Muscle of leg (tissue), 11 donors: ENCODE data around the gene CHIT1. TPM values are rescaled to one million over a fixed set of nuclear protein-coding genes. Genes with fewer than 3 reads are reported as not detected.

Experiments used
- DNase-seq: peaks from one replicate; pipeline ENCODE4 v3.0.0; 2013
- H3K27ac ChIP-seq: one replicate; pipeline ENCODE4 v1.5.1; 2013; ENCODE audit warnings: mild to moderate bottlenecking, low read length, control low read depth
- H3K27me3 ChIP-seq: one replicate; pipeline ENCODE4 v1.6.1; 2013; ENCODE audit warnings: low read length; ENCODE audit not compliant: control insufficient read depth, insufficient read depth
- H3K36me3 ChIP-seq: one replicate; pipeline ENCODE4 v1.6.1; 2013; ENCODE audit warnings: low read length; ENCODE audit not compliant: control insufficient read depth, insufficient read depth
- H3K4me1 ChIP-seq: one replicate; pipeline ENCODE4 v1.6.1; 2013; ENCODE audit warnings: low read length; ENCODE audit not compliant: control insufficient read depth, insufficient read depth
- H3K4me3 ChIP-seq: one replicate; pipeline ENCODE4 v1.5.1; 2013; ENCODE audit warnings: low read length, control low read depth
- H3K9me3 ChIP-seq: replicated peaks from 2 replicates; pipeline ENCODE4 v1.6.1; 2013; ENCODE audit warnings: low read depth, low read length; ENCODE audit not compliant: control insufficient read depth
- whole genome bisulfite sequencing: methylation state at CpG from one replicate; pipeline ENCODE4 v1.1.5; 2013; ENCODE audit warnings: missing lambda C conversion rate; ENCODE audit not compliant: insufficient coverage; 5-methylcytosine and 5-hydroxymethylcytosine counted together
- polyA plus RNA-seq, 8 donors: library from polyadenylated mRNA; unstranded; fragments of 120-200 nt; gene quantifications; one replicate each; pipeline versions ENCODE4 v1.2.1 to v1.2.3, GENCODE V29; 2013; ENCODE audit warnings: inconsistent platforms in 1 of 8, low replicate concordance in 1 of 8; ENCODE audit not compliant: insufficient read length in 8 of 8, insufficient read depth in 1 of 8
- total RNA-seq: library from RNA; stranded (reverse); fragments of 120-200 nt; gene quantifications from one replicate; pipeline ENCODE4 v1.2.4, GENCODE V29; 2013

CHIT1 gene
- total and polyA plus RNA-seq, 9 donors, result 0.09 to 1.5 (median 0.57) TPM

DNA sequence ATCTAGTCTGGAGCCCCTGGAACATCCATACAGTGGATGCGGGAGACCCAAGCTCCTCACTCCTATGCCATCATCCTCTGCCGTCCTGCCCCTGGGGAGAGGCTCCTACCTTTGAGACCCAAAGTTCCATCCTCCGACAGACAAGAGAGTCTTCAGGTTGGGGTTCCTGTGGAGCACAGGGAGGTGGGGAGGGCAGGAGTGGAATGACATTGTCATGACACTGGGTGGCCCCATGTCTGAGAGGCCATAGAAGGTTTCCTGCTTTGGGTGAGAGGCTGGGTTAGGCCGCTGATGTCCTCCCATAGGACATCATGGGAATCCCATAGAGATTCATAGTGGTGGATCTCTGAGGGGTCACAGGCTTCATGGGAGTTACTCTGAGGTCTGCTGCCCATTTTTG, 45.0 kb downstream of the CHIT1 start:
- no peaks in the 10 kb centered on the region for H3K36me3 ChIP-seq
- DNase-seq, result no peak
- no peaks in the 10 kb centered on the region for H3K27me3 ChIP-seq
- no peak overlapping the region for H3K27ac ChIP-seq
- 100% methylated on average over 1 of the region's 4 CpGs for WGBS
- H3K9me3 ChIP-seq, result no peaks in the 10 kb centered on the region
- peaks cover 14% of the 10 kb centered on the region for H3K4me1 ChIP-seq
- no peak overlapping the region for H3K4me3 ChIP-seq

DNA sequence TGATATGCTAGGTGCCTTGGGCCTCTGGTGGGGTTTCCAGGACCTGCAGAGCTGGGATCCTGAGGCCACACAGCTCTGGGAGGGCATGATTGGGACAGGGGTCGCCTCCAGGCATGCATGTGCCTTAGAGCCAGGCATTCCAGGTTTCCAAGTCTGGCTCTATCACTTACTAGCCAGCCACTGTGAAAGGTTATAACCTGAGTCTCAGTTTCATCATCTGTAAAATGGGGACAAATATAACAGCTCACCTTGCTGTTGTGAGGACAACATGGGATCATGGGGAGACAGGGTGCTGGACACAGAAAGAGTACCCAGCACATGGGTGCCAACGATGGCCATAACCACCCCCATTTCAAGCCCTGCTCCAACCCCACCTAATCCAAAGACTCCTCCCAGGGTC, 45.6 kb downstream of the CHIT1 start:
- Histone ChIP-seq H3K27ac (no peak overlapping the region), H3K4me1 (peaks cover 20% of the 10 kb centered on the region), H3K36me3 (no peaks in the 10 kb centered on the region), H3K9me3 (no peaks in the 10 kb centered on the region), H3K4me3 (no peak overlapping the region), H3K27me3 (no peaks in the 10 kb centered on the region)
- DNase-seq, result no peak
- 86% methylated on average over 1 of the region's 2 CpGs for WGBS

DNA sequence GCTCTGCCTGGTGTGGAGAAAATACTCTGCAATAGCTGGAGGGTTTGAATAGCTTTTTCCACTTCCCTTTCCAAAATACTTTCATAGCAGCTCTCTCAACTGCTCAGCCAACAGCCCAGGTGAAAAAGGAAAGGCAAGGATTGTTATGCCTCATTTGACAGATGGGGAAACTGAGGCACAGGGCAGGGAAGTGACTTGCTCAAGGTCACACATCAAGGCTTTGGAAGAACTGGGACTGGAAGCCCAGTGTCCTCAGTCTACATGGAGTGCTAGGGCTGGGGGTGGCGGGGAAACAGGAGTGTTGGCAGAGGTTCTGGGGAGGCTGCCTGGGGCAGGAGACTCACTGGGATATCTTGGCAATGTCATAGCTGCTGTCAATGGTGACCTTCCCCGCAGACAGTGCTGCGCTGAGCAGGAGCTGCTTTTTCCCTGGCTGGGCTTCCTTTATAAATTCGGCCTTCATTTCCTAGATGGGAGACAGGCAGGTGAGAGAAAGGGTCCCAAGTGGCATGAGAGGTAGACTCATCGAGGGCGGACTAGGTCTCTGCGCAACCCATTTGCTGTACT, 47.0 kb downstream of the CHIT1 start:
- Histone ChIP-seq H3K4me3 (no peak overlapping the region), H3K27ac (no peak overlapping the region), H3K9me3 (no peaks in the 10 kb centered on the region), H3K36me3 (no peaks in the 10 kb centered on the region), H3K4me1 (peaks cover 34% of the 10 kb centered on the region), H3K27me3 (peaks cover under 1% of the 10 kb centered on the region)
- DNase-seq, result peak; percentile 32
- WGBS, result 79% methylated on average over 3 of the region's 7 CpGs

DNA sequence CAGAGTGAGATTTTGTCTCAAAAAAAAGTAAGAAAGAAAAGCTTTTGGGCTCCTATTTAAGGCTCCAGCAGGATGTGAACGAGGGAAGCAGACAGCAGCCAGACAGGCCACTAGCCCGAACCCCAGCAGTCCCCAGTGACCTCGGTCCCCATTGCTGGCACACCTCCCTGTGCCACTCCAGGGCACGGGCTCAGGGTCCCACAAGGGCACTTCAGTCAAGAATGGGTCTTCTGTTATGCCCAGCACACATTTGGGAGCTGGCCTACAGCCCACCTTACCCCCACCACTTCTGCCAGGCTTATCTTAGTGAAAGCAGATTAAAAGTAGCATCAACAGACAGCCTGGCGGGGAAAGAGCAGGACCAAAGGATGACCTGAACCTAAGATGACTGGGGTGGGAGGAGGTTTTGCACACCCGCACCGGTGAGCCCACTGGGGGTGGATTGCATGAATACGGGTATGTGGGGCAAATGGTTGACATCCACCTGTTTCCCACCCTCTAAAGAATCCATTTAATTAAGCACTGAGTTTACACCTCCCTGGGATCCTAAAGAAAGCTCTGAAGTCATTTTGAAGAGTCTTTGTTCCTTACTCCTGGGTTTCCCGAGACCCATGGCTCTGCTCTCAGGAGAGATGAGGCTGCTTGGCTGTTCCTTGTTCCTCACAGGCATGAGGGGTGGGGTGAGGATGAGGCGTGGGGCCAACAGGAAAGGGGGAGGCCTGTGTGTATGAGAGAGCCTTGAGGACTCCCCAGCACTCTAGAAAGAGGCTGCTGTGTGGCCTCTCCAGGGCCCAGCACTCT, 47.7 kb downstream of the CHIT1 start:
- Histone ChIP-seq H3K4me3 (no peak overlapping the region), H3K4me1 (peaks cover 37% of the 10 kb centered on the region), H3K9me3 (no peaks in the 10 kb centered on the region), H3K27ac (no peak overlapping the region), H3K27me3 (peaks cover 2% of the 10 kb centered on the region), H3K36me3 (no peaks in the 10 kb centered on the region)
- no peak for DNase-seq
- WGBS, result 55% methylated on average over 5 of the region's 10 CpGs

DNA sequence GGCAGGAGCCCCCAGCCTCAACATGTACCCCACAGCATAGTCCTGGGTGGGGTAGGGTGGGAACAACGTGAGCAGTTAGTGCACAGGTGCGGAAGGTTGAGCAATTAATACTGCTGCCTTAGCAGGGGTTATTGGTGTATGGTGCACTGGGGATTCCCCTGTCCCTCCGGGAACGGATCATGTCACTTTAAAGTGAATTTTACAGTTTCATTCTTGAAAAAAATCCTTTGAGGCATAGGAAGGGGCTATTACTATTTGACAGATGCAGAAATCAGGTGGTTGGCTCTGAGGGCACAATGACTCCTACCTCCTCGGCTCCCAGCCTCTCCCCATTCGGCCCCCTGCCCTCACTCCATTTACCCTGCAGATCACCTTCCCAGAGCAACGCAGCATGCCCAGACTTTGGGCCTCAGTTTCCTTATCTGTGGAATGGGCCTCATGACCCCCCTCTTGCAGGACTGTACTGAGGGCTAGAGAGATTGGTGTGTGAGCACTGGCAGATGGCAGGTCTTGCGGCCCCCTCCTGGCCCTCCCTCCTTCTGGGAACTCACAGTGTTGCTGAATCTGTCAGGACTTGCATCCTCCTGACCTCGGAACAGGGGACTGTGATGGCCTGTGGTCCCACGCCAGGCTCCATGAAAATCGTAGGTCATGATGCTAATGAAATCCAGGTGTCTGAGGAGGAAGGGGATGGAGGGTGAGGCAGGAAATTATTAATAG, 48.7 kb downstream of the CHIT1 start:
- no peak overlapping the region for H3K4me3 ChIP-seq
- no peaks in the 10 kb centered on the region for H3K36me3 ChIP-seq
- no peak for DNase-seq
- H3K9me3 ChIP-seq, result no peaks in the 10 kb centered on the region
- no peak overlapping the region for H3K27ac ChIP-seq
- peaks cover 44% of the 10 kb centered on the region for H3K4me1 ChIP-seq
- peaks cover 2% of the 10 kb centered on the region for H3K27me3 ChIP-seq
- WGBS, result 65% methylated on average over 4 of the region's 11 CpGs

DNA sequence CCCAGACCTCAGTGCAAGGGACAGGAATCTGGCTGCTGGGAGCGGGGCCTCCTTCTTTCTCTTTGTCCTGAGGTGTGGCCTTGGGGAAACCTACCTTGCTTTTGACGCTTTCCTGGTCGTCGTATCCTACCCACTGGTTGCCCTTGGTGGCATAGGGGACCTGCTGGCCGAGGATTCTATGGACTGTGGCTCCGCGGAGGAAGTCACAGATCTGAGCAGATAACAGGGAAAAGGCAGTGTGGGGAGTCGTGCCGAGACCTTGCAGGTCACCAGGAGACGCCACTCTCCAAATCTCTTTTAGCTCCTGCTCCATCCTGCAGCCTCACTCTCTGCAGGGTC, 49.8 kb downstream of the CHIT1 start:
- H3K4me3 ChIP-seq, result no peak overlapping the region

DNA sequence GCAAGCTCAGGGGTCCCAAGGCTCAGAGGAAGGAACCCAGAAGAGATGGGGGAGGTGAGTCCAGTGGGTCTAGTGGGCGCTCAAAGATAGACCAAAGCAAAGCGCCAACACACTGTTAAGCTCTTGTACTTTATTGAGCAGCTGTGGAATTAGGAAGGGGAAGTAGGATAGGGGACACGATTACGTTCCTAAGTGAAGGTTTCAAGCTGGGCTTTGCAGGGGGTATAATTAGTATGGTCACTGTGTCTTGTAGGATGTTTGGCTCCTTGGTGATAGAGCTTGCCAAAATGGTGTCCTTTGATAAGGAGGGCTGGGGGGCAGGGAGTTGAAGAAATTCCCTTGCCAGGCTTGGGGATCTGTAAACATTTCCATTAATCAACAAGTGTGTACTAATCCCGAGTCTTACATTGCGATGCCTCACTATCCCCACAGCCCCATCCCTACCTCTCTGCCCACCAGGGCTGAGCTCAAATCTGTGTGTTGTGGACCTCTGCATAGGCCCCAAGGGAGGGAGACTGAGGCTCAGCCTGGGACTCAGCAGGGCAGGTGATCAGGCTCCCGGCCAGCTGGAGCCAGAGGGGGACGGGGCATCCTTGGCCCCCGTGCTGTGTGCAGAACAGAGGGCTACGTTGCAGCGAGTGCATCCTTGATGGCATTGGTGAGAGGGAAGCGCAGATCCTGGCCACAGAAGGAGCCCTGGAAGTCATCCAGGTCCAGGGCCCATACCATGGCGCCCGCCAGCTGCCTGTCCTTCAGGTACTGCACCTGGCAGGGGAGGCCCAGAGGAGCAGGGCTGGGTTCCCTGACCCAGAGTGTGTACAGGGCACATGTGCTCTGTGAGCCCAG, 50.4 kb downstream of the CHIT1 start:
- Histone ChIP-seq H3K36me3 (no peaks in the 10 kb centered on the region), H3K9me3 (no peaks in the 10 kb centered on the region), H3K4me3 (no peak overlapping the region), H3K27me3 (peaks cover 2% of the 10 kb centered on the region), H3K27ac (no peak overlapping the region), H3K4me1 (peaks cover 60% of the 10 kb centered on the region)
- WGBS, result 77% methylated on average over 13 of the region's 14 CpGs
- DNase-seq, result no peak

More for the DNA sequence above, 49.8 kb downstream of the CHIT1 start:
- WGBS, result 85% methylated on average over 6 of the region's 10 CpGs
- Histone ChIP-seq H3K27ac (no peak overlapping the region), H3K27me3 (peaks cover 2% of the 10 kb centered on the region), H3K9me3 (no peaks in the 10 kb centered on the region), H3K4me1 (peaks cover 55% of the 10 kb centered on the region), H3K36me3 (no peaks in the 10 kb centered on the region)
- no peak for DNase-seq

DNA sequence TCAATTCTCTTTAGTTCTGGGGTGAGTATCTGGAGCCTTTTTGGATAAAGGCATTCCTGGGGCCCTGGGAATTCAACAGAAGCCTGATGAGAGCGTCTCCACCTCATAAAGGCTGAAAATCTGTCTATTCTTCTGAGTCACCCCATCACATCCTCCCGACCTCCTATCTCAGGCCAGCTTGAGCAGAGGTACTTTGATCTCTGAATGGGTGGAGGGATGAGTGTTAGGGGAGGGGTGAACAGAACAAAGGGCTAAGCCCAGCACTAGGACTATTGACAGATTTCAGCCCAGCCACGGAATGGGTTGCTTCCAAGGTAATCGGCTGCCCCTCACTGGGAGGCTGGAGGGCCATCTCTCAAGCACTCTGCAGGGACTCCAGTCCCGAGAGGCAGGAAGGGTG, 51.4 kb downstream of the CHIT1 start:
- DNase-seq, result no peak
- no peaks in the 10 kb centered on the region for H3K36me3 ChIP-seq
- peaks cover 68% of the 10 kb centered on the region for H3K4me1 ChIP-seq
- no peak overlapping the region for H3K27ac ChIP-seq
- no peak overlapping the region for H3K4me3 ChIP-seq
- 44% methylated on average over 3 of the region's 5 CpGs for WGBS
- H3K9me3 ChIP-seq, result no peaks in the 10 kb centered on the region
- peaks cover 2% of the 10 kb centered on the region for H3K27me3 ChIP-seq

DNA sequence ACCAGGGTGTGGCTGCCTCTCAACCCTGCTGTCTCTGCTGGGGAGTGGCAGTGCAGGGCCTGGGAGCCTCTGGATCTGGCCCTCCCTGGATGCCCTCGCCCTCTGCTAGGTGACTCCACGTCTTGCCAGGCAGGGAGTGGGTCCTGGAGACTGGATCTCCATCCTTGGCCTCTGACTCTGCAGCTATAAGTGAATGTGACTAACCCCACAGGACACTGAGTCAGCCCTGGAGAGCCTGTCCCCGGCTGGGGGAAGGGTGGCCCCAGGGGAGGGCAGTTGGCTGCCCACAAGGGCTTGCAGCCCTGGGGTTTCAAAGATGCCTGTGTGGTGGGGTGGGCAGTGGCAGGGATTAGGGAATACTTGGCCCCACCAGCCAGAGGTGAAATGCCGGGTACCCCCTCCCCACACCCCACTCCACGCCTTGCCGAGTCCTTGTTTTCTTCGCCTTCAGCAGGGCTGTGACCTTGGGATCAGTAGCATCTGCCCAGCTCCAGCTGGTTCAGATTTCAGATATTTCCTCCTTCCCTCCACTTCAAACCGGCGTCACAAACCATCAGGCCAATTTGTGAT, 51.9 kb downstream of the CHIT1 start:
- no peaks in the 10 kb centered on the region for H3K36me3 ChIP-seq
- H3K4me1 ChIP-seq, result peaks cover 73% of the 10 kb centered on the region
- no peaks in the 10 kb centered on the region for H3K9me3 ChIP-seq
- 51% methylated on average over 7 of the region's 9 CpGs for WGBS
- no peak overlapping the region for H3K4me3 ChIP-seq
- DNase-seq, result no peak
- peaks cover 2% of the 10 kb centered on the region for H3K27me3 ChIP-seq
- no peak overlapping the region for H3K27ac ChIP-seq
